GM19452 (cell line): Measurements from ENCODE around the gene CIROP.

Experiments used
- ATAC-seq: cut with Tn5 transposase; IDR thresholded peaks from one replicate; pipeline ENCODE4 v1.9.1; 2021; ENCODE audit not compliant: unreplicated experiment

The CIROP gene

GRCh38 chr14:23054000-23054811 is 50.6 kb downstream of the CIROP start:
- ATAC-seq: no peak

- ATAC-seq: no peak
Observed at GRCh38 chr14:23053426-23053825, 51.4 kb downstream of the CIROP start.

- ATAC-seq: no peak
Observed at GRCh38 chr14:23052671-23053070, 52.1 kb downstream of the CIROP start.

- ATAC-seq: no peak
Observed at GRCh38 chr14:23052182-23052623, 52.6 kb downstream of the CIROP start.

- ATAC-seq: no peak
Observed at GRCh38 chr14:23051141-23052057, 53.4 kb downstream of the CIROP start.
